Activated CD8-positive, alpha-beta memory T cell treated with anti-CD3 and anti-CD28 coated beads, Interleukin-2, amount 50 U/mL, for 1 hour (primary cell): ENCODE results near the gene SPPL3.
"Not testable (repeated sequence)": the region's sequence is repeated elsewhere in the genome, so short reads cannot be mapped to it uniquely, and the experiment has no call there.

Experiments
- DNase-seq: peaks from one replicate; pipeline ENCODE4 v3.0.0-alpha.2; 2020; ENCODE audit errors: extremely low read depth

SPPL3 gene

DNA sequence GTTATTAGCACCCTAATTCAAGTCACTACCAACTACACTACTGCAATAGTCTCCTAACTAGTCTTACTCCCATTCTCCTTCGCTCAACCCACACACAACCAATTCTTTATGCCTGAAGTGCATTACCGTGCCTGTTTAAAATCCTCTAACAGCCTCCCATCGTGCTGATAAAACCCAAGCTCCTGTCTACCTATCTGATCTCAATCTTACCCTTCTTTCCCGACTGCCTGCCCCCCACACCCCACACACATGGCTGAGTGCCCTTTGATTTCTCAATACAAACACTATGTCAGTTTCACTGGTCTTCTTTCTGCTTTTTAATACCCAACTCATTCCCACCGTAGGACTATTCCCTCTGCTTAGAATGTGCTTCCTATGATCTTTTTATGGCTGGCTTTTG lies 59.9 kb downstream of the SPPL3 start:
- no peak for DNase-seq

DNA sequence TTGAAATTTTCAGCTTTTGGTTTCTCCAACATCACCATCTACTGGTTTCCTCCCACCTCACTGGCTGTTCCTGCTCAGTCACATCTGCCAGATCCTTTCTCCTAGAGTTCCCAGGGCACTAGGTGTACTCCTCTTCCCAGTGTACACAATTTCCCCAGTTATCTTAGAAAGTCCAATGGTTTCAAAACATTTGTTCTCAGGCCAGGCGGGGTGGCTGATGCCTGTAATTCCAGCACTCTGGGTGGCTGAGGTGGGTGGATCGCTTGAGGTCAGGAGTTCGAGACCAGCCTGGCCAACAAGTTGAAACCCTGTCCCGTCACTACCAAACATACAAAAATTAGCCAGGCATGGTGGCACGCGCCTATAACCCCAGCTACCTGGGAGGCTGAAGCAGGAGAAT lies 60.7 kb downstream of the SPPL3 start:
- DNase-seq: no peak

DNA sequence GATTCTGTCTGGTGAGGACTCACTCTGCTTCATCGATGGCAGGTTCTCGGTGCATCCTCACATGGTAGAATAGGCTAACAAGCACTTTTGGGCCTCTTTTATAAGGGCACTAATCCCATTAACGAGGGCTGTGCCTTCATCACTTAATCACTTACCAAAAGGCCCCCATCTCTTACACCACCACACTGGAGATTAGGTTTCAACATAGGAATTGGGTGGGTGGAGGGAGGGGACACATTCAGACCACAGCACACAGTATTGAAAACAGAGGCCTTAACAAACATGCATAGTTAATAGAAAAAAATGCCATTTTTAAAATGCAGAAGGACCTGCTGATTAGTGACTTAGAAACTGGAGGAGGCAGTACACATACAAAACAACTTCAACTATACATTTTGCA lies 61.6 kb downstream of the SPPL3 start:
- no peak for DNase-seq

- DNase-seq: no peak
Measured at GRCh38 chr12:120841525-120841924, 62.6 kb downstream of the SPPL3 start.

GRCh38 chr12:120839503-120839902 lies 64.7 kb downstream of the SPPL3 start:
- no peak for DNase-seq

DNA sequence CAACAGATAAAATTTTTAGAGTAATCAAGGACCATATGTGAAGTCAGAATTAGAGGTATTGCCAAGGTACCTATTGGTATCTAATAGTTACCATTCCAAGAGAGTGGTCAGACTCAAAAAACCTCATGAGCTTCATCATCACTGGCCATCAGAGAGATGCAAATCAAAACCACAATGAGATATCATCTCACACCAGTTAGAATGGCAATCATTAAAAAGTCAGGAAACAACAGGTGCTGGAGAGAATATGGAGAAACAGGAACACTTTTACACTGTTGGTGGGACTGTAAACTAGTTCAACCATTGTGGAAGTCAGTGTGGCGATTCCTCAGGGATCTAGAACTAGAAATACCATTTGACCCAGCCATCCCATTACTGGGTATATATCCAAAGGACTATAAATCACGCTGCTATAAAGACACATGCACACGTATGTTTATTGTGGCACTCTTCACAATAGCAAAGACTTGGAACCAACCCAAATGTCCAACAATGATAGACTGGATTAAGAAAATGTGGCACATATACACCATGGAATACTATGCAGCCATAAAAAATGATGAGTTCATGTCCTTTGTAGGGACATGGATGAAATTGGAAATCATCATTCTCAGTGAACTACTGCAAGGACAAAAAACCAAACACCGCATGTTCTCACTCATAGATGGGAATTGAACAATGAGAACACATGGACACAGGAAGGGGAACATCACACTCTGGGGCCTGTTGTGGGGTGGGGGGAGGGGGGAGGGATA lies 65.4 kb downstream of the SPPL3 start:
- not testable (repeated sequence) for DNase-seq

DNA sequence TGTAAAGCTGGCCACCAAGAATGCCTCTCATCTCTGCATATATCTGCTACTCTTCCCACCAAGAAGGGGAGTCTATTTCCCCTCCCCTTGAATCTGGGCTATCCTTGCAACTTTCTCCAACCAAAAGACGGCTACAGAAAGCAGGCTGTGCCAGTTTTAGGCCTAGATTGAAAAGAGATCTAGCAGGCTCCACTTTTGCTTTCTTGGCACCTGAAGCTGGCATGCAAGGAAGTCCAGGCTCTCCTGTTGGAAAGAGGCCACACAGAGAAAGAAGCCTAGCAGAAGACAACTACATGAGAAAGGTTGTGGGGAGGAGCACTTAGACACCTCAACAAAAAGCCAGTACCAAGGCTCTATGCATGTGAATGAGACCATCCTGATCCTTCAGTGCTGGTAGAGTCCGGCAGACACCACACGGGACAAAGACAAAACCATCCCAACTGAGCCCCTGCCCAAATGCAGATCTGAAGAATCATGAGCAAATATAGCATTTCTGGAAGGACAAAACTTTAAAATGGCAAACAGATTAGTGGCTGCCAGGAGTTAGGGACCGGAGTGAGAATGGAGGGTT lies 68.0 kb downstream of the SPPL3 start:
- no peak for DNase-seq

- no peak for DNase-seq
Measured at GRCh38 chr12:120835657-120836056, 68.5 kb downstream of the SPPL3 start.

GRCh38 chr12:120835304-120835612 lies 68.9 kb downstream of the SPPL3 start:
- no peak for DNase-seq

- no peak for DNase-seq
Measured at GRCh38 chr12:120834489-120835303, 69.5 kb downstream of the SPPL3 start.

- DNase-seq: no peak
Measured at GRCh38 chr12:120833849-120834248, 70.3 kb downstream of the SPPL3 start.

DNA sequence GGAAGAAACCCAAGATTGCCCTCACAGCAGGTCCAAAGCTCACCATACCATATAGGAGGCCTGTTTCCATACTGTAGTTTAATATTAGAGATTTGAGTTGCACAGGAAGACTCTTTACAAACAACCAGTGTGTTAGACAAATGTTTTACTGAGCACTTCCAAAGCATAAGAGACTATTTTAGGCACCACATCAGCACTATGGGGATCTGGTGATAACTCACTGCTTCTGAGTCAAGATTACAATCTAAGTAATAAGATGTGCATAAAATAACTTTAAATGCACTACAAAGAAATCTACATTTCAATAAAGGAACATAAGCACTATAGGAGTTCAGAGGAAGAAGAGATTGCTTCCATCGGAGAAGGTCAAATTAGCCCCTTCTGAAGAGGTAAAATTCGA lies 71.4 kb downstream of the SPPL3 start:
- DNase-seq: no peak

- no peak for DNase-seq
Measured at GRCh38 chr12:120831648-120832267, 72.4 kb downstream of the SPPL3 start.

DNA sequence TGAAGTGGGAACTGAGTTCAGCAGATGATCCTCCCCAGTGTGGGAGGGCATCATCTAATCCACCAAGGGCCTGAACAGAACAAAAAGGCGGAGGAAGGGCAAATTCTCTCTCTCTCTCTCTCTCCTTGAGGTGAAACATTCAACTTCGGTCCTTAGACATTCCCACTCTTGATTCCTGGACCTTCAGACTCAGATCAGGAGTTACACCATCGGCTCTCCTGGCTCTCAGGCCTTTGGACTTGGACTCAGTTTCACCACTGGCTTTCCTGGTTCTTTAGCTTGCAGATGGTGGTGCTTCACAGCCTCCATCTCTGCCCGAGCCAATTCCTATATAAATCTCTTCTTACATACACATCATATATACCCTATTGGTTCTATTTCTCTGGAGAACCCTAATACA lies 73.2 kb downstream of the SPPL3 start:
- DNase-seq: no peak

GRCh38 chr12:120830052-120830940 lies 73.9 kb downstream of the SPPL3 start:
- no peak for DNase-seq

GRCh38 chr12:120826335-120826734 lies 77.8 kb downstream of the SPPL3 start:
- no peak for DNase-seq

DNA sequence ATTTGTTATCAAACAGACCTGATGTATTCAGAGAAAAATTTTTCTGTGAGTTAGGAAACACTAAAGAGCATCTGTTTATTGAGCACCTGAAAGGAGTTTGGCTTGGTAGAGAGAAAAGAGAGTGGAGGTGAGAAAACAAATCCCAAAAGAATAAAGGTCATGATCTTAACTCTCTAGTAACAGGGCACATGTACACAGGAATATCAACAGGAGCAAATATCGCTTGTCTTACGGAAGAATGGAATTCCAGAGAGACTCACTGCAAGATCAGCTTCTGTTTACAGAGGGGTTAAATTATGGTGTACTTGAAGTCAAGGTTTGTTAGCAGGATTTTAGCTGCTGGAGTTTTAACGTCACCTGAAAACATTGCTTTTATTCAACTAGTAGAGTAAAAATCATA lies 78.8 kb downstream of the SPPL3 start:
- no peak for DNase-seq

GRCh38 chr12:120822832-120823503 lies 81.2 kb downstream of the SPPL3 start:
- no peak for DNase-seq

GRCh38 chr12:120821878-120822277 lies 82.3 kb downstream of the SPPL3 start:
- DNase-seq: no peak

DNA sequence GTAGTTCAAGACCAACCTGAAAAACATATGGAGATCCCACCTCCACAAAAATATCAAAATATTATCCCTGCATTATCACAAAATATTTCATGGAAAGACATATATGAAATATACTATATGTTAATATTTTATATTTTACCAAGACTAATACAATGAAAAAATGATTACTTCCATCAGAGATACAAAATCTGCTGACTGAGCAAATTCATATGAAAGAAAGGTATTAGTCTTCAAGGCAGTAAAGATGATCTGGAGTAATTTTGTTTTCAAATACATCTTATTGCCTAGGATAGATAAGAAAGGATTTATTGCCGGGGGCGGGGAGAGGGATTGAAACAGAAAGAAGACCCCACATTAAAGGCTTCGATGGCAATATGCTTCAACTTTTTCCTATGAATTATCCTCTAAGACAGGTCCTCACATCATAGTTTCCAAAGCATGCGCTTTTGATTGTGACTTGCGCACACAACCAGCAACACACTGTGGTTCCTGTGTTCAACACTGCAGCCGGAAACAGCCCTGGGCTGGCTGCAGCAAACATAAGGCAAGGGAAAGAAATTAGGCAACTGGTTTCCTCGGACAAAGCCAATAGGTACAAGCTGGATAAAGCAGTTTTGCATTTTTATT lies 83.2 kb downstream of the SPPL3 start:
- no peak for DNase-seq

- DNase-seq: no peak
Measured at GRCh38 chr12:120818416-120818815, 85.7 kb downstream of the SPPL3 start.
